Measurements from ENCODE around the gene B4GALT7.

- TF ChIP-seq CTCF (IDR thresholded peaks at IDR 0.05), result no peak
- no peak for TF ChIP-seq POLR2A (IDR thresholded peaks at IDR 0.05)
These were observed 46.1 kb upstream of the B4GALT7 start for GRCh38 chr5:177553671-177554429.

Measured in tibial nerve (tissue), 3 donors.